NT2/D1 (cell line): ENCODE results near the gene MGAT5.

Experiments used
- DNase-seq: peaks from one replicate; pipeline ENCODE4 v3.0.0-alpha.2; 2011; ENCODE audit warnings: low read depth, low spot score
- H3K27me3 ChIP-seq: 2 replicates; pipeline ENCODE4 v1.6.0; 2011; ENCODE audit warnings: mild to moderate bottlenecking; ENCODE audit not compliant: insufficient read length, insufficient read depth
- H3K36me3 ChIP-seq: 2 replicates; pipeline ENCODE4 v1.6.1; 2011; ENCODE audit warnings: mild to moderate bottlenecking, low read length, mixed read lengths; ENCODE audit not compliant: insufficient read depth, insufficient read length
- H3K4me1 ChIP-seq: 2 replicates; pipeline ENCODE4 v1.5.1; 2011; ENCODE audit not compliant: insufficient read depth, insufficient read length
- H3K4me3 ChIP-seq: 2 replicates; pipeline ENCODE4 v1.5.1; 2011; ENCODE audit warnings: low read depth; ENCODE audit not compliant: insufficient read length
- H3K9ac ChIP-seq: 2 replicates; pipeline ENCODE4 v1.6.0; 2011; ENCODE audit warnings: low read depth; ENCODE audit not compliant: insufficient read length
- H3K9me3 ChIP-seq: 2 replicates; pipeline ENCODE4 v1.5.1; 2011; ENCODE audit warnings: mild to moderate bottlenecking, low read length; ENCODE audit not compliant: insufficient read depth
- SUZ12 ChIP-seq: IDR thresholded peaks from 2 replicates; pipeline ENCODE4 v1.6.1; 2011; ENCODE audit not compliant: insufficient read length, insufficient read depth; ENCODE audit errors: extremely low read depth
- YY1 ChIP-seq: IDR thresholded peaks from 2 replicates; pipeline ENCODE4 v1.6.1; 2011; ENCODE audit not compliant: insufficient read length, insufficient read depth
- ZNF274 ChIP-seq: IDR thresholded peaks from 2 replicates; pipeline ENCODE4 v1.6.1; 2011; ENCODE audit warnings: mild to moderate bottlenecking, low read depth, low read length

Gene MGAT5

GRCh38 chr2:134391751-134392160, 137.9 kb downstream of the MGAT5 start:
- Histone ChIP-seq H3K27me3 (no peaks in the 10 kb centered on the region), H3K36me3 (no peaks in the 10 kb centered on the region), H3K9ac (no peak overlapping the region), H3K4me3 (no peak overlapping the region), H3K4me1 (no peaks in the 10 kb centered on the region), H3K9me3 (no peaks in the 10 kb centered on the region)
- no peak for DNase-seq
- TF ChIP-seq YY1 (no peak), ZNF274 (no peak), SUZ12 (no peak)

- H3K4me1 ChIP-seq, result no peaks in the 10 kb centered on the region
- no peak overlapping the region for H3K9ac ChIP-seq
- TF ChIP-seq SUZ12 (no peak), ZNF274 (no peak), YY1 (no peak)
- no peak for DNase-seq
- H3K27me3 ChIP-seq, result no peaks in the 10 kb centered on the region
- H3K36me3 ChIP-seq, result no peaks in the 10 kb centered on the region
- no peaks in the 10 kb centered on the region for H3K9me3 ChIP-seq
- H3K4me3 ChIP-seq, result no peak overlapping the region
These were observed 138.7 kb downstream of the MGAT5 start for GRCh38 chr2:134392442-134393074.

- H3K4me3 ChIP-seq, result no peak overlapping the region
- DNase-seq, result no peak
- no peaks in the 10 kb centered on the region for H3K27me3 ChIP-seq
- no peaks in the 10 kb centered on the region for H3K36me3 ChIP-seq
- H3K4me1 ChIP-seq, result no peaks in the 10 kb centered on the region
- no peak overlapping the region for H3K9ac ChIP-seq
- TF ChIP-seq YY1 (no peak), ZNF274 (no peak), SUZ12 (no peak)
- no peaks in the 10 kb centered on the region for H3K9me3 ChIP-seq
These were observed 139.2 kb downstream of the MGAT5 start for GRCh38 chr2:134393075-134393461.

GRCh38 chr2:134395779-134396178, 141.9 kb downstream of the MGAT5 start:
- Histone ChIP-seq H3K9me3 (no peaks in the 10 kb centered on the region), H3K4me3 (no peak overlapping the region), H3K36me3 (no peaks in the 10 kb centered on the region), H3K9ac (no peak overlapping the region), H3K27me3 (no peaks in the 10 kb centered on the region), H3K4me1 (no peaks in the 10 kb centered on the region)
- no peak for TF ChIP-seq ZNF274
- TF ChIP-seq YY1, result no peak
- TF ChIP-seq SUZ12, result no peak
- no peak for DNase-seq

- H3K9me3 ChIP-seq, result no peaks in the 10 kb centered on the region
- no peaks in the 10 kb centered on the region for H3K36me3 ChIP-seq
- no peak overlapping the region for H3K9ac ChIP-seq
- no peak for TF ChIP-seq SUZ12
- TF ChIP-seq ZNF274, result no peak
- TF ChIP-seq YY1, result no peak
- no peak overlapping the region for H3K4me3 ChIP-seq
- H3K4me1 ChIP-seq, result no peaks in the 10 kb centered on the region
- no peaks in the 10 kb centered on the region for H3K27me3 ChIP-seq
- no peak for DNase-seq
These were observed 142.6 kb downstream of the MGAT5 start for GRCh38 chr2:134396493-134396892.

GRCh38 chr2:134397146-134397896, 143.4 kb downstream of the MGAT5 start:
- Histone ChIP-seq H3K9ac (no peak overlapping the region), H3K4me3 (no peak overlapping the region), H3K9me3 (no peaks in the 10 kb centered on the region), H3K4me1 (no peaks in the 10 kb centered on the region), H3K36me3 (no peaks in the 10 kb centered on the region), H3K27me3 (no peaks in the 10 kb centered on the region)
- no peak for TF ChIP-seq SUZ12
- no peak for TF ChIP-seq ZNF274
- TF ChIP-seq YY1, result no peak
- DNase-seq, result no peak

GRCh38 chr2:134398300-134398699, 144.4 kb downstream of the MGAT5 start:
- Histone ChIP-seq H3K4me1 (no peaks in the 10 kb centered on the region), H3K4me3 (no peak overlapping the region), H3K9ac (no peak overlapping the region), H3K27me3 (no peaks in the 10 kb centered on the region), H3K9me3 (no peaks in the 10 kb centered on the region), H3K36me3 (peaks cover 3% of the 10 kb centered on the region)
- DNase-seq, result no peak
- TF ChIP-seq ZNF274 (no peak), SUZ12 (no peak), YY1 (no peak)
